Pulmonary artery endothelial cell (primary cell): Measurements from ENCODE around the gene EFNA2. TPM values are rescaled to one million over a fixed set of nuclear protein-coding genes. Genes with fewer than 3 reads are reported as not detected.

Experiments
- DNase-seq: peaks from one replicate; pipeline ENCODE4 v3.0.0-alpha.2; 2011; ENCODE audit warnings: low read depth, low spot score
- total RNA-seq: library from RNA; depleted of rRNA; stranded (reverse); fragments of >200 nt; gene quantifications from 2 replicates; pipeline ENCODE4 v1.2.3, GENCODE V29; 2014

The EFNA2 gene
- total RNA-seq, 1 donor from 2014 or later = 0.07 TPM

DNA sequence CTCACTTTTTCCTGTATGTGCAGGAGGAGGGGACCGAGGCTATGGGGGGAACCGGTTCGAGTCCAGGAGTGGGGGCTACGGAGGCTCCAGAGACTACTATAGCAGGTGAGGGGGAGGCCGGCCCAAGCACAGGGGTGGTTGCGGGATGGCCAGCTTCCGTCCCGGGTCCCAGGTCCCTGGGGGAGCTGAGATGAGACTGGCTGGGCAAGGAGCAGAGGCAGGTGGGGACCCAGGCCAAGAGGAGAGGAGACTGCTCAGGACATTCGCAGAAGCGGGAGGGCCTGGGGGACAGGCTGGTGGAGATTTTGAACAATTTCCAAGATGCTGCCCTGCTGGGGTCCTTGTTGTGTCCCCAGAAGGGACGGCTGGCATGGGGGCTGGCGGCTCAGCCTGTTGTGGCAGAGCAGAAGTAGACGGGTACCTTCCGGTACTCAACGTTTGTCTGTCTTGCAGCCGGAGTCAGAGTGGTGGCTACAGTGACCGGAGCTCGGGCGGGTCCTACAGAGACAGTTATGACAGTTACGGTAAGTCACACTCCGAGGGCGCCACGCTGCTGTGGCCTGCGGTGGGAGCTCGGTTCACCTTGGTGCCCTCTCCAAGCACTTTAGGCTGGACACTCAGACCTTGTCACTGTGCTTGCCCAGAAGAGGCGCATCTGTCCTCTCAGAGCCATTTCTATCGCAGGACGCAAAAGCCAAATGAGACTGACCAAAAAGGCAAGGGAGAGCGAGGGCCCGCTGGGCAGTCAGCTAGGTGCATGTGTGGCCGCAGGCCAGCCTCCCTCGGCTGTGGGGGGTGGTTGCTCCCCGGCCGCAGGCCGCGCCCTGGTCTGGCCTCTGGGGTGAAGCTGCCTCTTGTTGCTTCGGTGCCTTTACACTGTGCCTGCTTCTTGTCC, 13.9 kb upstream of the EFNA2 start:
- no peak for DNase-seq

DNA sequence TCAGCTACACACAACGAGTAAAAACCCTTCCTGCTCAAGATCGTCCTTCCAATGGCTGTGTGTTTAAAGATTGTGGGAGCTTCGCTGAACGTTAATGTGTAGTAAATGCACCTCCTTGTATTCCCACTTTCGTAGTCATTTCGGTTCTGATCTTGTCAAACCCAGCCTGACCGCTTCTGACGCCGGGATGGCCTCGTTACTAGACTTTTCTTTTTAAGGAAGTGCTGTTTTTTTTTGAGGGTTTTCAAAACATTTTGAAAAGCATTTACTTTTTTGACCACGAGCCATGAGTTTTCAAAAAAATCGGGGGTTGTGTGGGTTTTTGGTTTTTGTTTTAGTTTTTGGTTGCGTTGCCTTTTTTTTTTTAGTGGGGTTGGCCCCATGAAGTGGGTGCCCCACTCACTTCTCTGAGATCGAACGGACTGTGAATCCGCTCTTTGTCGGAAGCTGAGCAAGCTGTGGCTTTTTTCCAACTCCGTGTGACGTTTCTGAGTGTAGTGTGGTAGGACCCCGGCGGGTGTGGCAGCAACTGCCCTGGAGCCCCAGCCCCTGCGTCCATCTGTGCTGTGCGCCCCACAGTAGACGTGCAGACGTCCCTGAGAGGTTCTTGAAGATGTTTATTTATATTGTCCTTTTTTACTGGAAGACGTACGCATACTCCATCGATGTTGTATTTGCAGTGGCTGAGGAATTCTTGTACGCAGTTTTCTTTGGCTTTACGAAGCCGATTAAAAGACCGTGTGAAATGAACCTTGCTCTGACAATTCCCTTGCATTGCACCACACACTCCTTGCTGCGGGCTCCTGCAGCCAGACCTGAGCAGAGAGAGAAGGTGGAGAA, 13.0 kb upstream of the EFNA2 start:
- DNase-seq = no peak

DNA sequence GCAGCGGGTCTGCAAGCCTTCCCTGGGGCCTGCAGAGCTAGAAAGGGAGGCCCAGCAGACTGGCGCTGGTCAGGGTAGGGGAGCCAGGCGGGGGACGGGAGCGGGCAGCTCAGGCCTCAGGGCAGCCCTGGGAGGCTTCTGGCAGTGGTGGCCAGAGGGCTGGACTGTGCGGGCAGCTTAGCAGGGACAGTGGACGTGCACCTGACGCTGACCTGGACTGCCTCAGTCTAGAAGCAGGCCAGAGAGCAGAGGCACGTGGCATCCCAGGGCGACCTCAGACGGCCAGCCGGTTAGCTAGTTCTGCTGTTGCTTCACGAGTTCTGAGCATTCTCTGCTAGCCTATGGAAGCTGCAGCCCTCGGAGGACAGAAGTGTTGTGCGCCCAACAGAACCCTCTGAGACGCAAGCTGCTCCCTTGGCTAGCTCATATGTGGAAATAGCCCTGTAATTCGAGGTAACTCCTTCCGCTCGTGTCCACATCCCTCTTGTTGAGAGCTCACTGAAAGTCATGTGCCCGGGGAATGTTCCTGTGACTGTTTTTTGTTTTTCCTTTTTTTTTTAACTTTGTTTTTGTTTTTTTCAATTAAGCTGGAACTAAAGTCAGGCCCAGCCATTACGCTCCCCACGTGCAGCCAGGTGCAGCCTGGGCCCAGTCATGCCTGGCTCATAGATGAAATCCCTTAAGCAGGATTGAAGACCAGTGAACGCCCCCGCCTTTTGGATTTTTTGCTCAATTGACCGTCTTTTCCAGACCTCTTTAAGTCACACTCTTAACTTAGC, 12.2 kb upstream of the EFNA2 start:
- DNase-seq = no peak

DNA sequence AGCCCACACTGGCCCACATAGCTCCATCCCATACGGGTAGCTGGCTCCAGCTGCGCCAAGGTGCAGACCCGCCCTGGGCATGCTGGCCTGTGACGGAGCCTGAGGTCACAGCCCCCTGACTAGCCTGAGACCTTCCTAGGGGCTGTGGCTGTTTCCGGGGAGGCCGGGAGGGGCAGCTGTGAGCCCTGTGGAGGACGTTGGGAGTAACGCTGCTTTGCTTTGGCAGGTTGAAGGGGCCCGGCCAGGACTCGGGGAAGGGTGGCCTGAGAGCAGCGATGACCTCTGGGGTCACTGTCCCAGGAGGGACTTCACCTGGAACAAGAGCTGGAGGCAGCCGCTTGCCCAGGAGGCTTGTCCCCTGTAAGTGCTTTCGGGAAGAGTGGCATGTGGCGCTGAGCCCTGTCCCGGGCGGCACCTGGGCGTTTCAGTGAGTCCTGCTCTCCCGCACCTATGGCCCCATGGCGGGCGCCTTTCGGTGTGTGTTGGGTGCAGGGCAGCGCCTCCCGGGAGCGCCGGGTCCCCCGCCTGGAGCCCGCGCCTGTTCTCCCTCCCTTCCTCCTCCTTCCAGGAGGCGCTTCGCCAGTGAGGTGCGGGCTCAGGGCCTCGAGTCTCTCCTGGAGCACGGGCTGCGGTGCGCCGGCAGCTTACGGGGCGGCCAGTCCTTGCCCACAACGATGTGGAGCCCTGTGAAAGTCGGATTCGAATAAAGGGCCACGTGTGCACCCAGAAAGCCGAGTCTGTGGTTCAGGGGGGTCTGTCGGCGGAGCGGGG, 11.4 kb upstream of the EFNA2 start:
- no peak for DNase-seq

DNA sequence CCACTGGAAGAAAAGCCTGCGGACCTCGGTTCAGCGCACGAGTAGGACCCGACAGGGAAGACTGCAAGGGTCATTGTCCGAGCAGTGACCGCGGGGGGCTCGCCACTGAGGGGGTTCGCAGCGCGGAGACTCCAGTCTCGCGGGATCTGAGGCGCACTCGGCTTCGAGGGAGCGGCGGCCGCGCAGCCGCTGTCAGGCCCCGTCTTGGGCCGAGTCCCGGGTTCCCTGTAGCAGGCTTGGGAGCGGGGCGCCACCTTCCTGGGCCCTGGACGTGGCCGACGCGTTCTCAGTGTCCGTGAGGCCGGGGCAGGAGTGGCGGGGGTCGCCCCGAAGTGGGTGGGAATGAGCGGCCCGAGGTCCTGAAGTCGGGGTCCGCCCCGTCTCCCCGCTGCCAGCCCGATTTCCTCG, 10.8 kb upstream of the EFNA2 start:
- no peak for DNase-seq

DNA sequence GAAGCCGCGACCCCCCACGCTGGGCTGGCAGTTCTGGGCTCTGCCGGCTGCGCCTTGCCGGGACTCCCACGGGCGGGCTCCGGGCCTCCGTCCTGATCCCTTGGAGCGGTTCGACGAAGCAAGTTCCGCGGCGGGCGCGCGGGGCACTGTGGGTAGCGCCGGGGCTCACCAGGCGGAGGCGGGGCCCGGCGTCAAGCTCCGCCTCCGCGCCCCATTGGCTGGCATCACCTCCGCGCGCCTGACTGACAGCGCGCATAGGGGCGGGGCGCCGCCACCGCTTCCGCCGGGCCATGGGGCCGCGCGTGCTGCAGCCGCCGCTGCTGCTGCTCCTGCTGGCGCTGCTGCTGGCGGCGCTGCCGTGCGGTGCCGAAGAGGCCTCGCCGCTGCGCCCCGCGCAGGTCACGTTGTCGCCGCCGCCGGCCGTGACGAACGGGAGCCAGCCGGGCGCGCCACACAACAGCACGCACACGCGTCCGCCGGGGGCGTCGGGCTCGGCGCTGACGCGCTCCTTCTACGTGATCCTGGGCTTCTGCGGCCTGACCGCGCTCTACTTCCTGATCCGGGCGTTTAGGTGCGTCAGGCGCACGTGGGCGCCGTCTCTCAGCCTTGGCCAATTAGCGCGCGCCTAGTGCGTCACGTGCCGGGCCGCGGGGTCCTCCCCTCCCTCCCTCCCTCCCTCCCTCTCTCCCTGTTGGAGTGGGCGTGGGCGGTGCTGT, 10.3 kb upstream of the EFNA2 start, which contains the start of gene FAM174C:
FAM174C (plus strand) TSS at position 271 of the 716 bp plus-strand sequence; CDS start at position 291, 20 bp downstream.
- DNase-seq = peak; percentile 84

DNA sequence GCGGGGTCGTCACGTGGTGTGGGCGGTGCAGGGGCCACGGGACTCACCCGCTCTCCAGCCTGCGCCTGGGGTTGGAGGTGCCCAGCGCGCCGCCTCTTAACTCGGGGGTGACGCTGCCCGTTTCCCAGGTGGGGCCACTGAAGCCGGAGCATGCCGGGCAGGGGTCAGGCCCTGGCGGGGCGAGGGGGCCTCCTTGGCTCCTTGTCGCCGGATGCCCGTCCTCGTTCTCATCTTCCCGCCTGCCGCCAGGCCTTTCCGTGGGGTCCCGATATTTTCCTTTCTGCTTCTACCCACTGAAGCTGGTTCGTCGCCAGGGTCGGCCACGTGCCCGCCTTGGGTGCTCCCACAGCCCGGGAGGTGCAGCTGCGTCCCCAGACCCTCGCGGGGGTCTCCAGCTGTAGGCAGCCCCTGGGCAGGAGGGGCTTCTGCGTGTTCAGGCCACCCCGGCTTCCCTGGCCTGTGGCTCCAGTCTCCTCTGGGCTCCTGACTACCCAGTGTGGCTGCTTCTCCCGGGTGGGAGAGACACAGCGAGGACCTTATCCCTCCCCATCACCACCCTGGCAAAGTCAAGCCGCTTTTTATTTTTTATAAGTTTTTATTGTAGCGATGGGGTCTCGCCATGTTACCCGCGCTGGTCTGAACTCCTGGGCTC, 9.6 kb upstream of the EFNA2 start:
- DNase-seq = no peak

DNA sequence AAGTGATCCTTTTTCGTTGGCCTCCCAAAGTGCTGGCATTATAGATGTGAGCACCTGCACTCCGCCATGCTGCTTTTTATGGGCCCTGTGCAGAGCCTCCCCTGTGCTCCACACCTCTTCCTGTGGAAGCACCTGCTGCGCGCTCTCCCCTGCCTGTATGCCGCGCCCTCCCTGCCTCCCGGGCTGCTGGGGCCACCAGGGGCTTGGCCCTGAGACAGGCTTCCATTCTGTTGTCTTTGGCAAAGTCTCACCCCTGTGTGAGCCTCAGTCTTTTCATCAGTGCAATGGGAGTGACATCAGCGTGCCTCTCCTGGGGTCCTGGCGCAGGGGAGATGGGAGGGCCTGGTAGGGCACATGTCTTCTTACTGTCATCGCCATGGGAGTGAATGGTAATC, 9.0 kb upstream of the EFNA2 start:
- no peak for DNase-seq

DNA sequence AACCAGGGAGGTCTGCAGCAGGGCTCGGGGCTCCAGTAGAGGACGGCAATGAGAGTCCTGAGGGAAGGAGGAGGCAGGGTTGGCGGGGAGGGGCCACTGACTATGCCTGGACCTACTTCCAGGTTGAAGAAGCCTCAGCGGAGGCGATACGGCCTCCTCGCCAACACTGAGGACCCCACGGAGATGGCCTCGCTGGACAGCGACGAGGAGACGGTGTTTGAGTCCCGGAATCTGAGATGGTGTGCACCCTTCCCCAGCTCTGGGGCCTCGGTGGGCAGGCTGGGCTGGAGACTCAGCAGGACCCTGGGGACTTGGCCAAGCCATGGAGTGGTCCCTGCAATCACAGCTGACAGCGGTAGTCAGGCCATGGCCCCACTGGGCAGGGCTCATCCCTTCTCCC, 8.6 kb upstream of the EFNA2 start:
- DNase-seq = no peak

DNA sequence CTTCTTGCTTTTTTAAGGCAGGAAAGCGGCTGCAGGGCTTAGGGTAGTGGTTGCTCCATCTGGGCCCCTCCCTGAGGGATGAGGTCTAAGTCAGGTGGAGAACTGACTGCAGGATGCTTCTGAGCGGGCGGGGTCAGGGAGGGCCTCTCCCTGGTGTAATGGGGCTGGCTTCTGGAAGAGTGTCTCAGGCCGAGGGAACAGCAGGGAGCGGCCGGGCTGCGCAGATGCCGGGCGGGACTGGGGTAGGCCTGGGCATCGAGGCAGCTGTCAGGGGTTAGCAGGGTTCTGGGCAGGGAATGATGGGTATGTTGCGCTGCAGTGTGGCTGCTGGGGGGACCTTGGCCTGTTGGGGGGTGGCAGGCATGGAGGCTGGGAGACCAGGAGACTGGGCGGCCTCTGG, 7.6 kb upstream of the EFNA2 start:
- no peak for DNase-seq

DNA sequence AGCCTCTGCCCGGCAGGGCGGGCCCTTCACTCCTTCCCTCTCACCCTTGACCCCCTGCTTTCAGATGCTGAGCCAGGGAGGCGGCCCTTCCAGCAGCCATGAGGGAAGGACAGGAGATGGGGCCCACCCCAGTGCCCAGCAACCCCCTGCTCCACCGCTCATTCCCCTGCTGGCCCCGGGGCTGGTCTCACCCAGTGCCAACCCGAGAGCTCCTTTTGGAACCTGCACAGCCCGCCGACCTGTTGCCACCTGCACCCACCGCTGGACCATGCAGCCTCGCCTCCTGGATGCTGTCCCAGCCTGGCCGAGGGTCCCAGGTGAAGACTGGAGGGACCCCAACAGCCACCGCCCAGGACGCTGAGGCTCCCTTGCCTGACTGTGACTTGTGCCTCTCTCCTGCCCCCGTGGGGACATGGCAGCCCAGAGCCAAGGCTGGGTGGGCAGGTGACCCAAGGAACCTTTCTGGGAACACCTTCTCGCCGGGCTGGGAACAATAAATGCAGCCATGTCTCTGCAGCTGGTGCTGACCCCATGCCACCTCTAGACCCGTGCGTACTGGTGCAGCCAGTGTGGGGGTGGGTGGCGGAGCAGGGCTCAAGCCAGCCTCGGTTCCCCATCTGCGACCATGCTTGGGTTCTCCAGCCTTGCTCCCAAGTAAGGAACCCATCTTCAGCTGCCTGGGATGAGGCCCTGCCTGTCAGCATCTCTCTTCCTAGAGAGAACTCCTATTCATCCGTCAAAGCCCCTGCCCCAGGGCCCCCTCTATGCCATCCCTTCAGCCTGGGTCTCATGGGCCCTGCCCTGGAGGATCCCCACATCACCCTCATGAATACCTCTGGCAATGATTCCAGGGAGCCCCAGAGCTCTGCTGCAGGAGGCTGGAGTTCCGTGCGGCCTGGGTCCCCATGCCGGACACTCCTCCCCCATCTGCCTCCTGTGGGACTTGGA, 6.7 kb upstream of the EFNA2 start:
- DNase-seq = no peak

DNA sequence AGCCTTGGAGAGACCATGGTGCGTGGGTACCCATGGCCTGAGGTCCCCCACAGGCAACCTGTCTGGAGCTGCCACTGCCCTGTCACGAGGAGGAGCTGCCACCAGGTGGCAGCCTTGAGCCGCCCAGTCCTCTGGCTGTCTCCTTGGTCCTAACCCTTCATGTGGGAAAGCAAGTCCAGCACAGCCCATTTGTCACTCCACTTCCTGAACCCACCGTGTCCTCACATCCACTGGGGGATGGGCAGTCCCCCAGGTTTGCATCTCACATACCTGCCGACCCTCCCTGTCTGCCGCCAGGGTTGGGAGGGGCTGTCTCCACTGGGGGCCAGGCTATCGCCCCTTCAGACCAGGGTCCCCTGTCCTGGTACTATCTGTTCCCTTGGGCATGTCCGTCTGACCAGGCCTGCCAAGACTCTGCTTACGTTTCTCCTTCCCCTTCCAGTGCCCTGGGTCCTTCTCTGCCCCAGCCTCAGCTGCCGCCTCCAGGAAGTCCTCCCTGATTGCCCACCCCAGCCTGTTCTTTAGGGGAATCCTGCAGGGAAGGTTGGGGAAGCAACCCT, 5.8 kb upstream of the EFNA2 start:
- DNase-seq = no peak

DNA sequence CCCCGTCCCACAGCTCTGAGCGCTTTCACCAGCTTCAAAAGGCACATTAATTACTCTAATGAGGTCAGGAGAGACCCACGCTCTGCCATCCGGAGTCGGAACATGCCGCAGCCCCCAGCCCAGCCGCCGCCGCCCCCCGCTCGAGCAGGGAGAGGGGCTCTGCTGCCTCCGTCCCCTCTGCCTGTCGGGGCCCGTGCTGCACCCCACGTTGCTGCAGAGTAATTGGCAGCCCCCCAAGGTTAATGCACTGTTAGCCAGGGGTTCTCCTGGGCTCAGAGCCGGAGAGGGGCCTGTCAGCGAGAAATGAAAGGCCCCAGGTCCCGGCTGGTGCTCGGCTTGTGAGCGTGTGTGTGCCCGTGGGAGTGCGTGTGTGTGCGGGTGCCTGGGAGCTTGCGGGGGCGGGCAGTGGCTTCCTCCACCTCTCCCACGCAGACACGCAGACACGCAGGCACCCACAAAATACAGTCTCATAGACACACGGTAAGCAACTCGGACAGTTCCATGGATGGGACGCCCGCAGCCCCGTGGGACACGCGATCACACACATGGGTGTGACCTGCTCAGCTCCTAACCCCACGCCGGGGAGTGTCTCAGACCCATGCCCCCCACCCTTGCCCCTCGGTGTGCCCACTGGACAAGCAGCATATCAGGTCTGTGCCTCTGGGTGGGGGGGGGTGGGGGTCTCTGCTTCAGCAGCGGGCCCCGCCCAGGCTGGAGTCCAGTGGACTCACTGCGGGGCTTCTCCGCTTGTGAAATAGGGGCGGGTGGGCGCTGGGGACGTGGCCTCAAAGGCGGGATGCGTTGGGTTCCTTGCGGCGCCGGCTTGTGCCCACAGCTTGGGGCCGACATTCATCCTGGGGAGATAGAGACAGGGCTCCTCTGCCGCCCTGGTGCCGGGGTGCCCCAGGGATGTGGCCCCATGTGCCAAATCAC, 4.8 kb upstream of the EFNA2 start:
- no peak for DNase-seq

DNA sequence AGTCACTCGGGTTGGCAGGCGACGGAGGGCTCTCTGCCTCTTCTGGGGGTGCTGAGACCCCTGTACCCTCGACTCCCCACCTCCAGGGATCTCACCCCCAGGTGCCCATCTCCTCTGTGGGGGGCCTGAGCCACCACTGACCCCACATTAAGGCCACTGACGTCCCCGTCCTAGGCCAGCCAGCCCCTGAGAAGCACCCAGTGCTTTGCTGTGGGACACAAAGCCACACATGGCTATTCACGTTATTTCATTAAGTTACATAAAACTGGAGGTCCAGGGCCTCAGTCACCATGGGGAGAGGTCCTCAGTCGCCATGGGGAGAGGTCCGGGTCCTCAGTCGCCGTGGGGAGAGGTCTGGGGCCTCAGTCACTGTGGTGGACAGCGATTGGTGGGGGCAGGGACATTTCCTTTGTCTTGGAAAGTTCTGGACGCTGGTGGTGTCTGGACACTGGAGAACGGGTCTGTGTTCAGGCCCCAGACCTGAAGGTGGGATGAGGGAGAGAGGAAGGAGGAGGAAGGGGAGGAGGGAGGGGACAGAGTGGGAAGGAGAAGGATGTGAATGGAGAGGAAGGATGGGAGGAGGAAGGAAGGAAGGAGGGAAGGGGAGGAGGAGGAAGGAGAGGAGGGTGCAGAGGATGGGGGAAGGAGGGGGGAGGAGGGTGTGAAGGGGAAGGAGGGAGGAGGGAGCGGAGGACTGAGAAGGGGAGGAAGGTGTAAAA, 3.9 kb upstream of the EFNA2 start:
- no peak for DNase-seq

DNA sequence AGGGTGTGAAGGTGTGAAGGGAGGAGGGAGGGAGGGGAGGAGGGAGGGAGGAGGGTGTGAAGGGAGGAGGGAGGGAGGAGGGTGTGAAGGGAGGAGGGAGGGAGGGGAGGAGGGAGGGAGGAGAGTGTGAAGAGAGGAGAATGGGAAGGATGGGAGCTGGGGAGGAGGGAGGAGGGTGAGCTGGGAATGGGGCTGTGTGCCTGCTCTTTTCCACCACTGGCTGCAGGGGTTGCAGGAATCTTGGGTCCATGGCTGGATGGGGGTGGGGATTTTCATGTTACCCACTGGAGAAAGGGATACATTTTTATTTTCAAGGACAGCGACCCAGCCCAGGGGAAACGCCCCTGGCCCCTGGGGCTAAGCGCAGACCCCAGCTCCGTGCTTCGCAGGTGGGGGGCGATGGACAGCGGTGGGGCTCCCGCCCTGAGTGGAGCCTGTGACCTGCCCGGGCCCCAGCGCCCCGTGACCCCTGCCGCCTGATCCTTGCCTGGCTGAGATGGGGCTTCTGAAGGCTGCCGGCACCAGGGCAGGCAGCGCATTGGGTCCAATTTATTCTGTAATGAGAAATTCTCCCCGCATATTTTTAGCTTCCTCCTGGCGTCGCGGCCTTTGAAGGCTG, 3.0 kb upstream of the EFNA2 start:
- DNase-seq = no peak
